Stomach (tissue), 9 donors: ENCODE data around the gene KCNH8. TPM values are rescaled to one million over a fixed set of nuclear protein-coding genes. Genes with fewer than 3 reads are reported as not detected.

Source experiments
- DNase-seq, 2 donors: peaks; one replicate each; pipeline versions ENCODE4 v3.0.0 to v3.0.0-alpha.2; 2013 to 2019
- H3K27ac ChIP-seq, 5 donors: fragments of 200-600 bp in 4 of 5; sonication (generic) in 4 of 5; one replicate each; pipeline ENCODE4 v1.5.1; 2013 to 2019; ENCODE audit warnings: mild to moderate bottlenecking in 1 of 5, moderate library complexity in 1 of 5
- H3K27me3 ChIP-seq, 3 donors: fragments of 200-600 bp; sonication (generic); one replicate each; pipeline ENCODE4 v1.5.1; 2017 to 2019; ENCODE audit warnings: mixed run types in 1 of 3
- H3K36me3 ChIP-seq, 4 donors: fragments of 200-600 bp; sonication (generic); 1 replicate in 3 of 4; 2 replicates in 1 of 4; pipeline ENCODE4 v1.5.1; 2016 to 2019
- H3K4me1 ChIP-seq, 4 donors: fragments of 200-600 bp; sonication (generic); one replicate each; pipeline ENCODE4 v1.5.1; 2016 to 2019
- H3K4me3 ChIP-seq, 4 donors: fragments of 200-600 bp; sonication (generic) in 3 of 4; one replicate each; pipeline ENCODE4 v1.5.1; 2016 to 2019; ENCODE audit warnings: mild to moderate bottlenecking in 1 of 4
- H3K9me3 ChIP-seq, 4 donors: fragments of 200-600 bp; sonication (generic); one replicate each; pipeline ENCODE4 v1.5.1; 2016 to 2019
- EP300 ChIP-seq: sonication (generic); formaldehyde crosslinking; IDR thresholded peaks from one replicate; pipeline ENCODE4 v1.6.1; 2017; ENCODE audit warnings: antibody characterized with exemption
- POLR2A ChIP-seq, 4 donors: fragments of 450-650 bp; IDR thresholded peaks; one replicate each; pipeline ENCODE4 v1.6.1; 2016; ENCODE audit warnings: antibody characterized with exemption in 4 of 4, control low read depth in 2 of 4, mild to moderate bottlenecking in 1 of 4, moderate library complexity in 1 of 4
- POLR2AphosphoS5 ChIP-seq, 3 donors: sonication (generic); formaldehyde crosslinking; IDR thresholded peaks; one replicate each; pipeline ENCODE4 v1.6.1; 2016; ENCODE audit warnings: antibody characterized with exemption in 3 of 3
- WGBS, 5 donors: extraction: QIAGEN DNeasy Blood & Tissue Kit in 3 of 5; methylation state at CpG; one replicate each; pipeline versions ENCODE4 v1.1.5 to v1.1.7; 2013 to 2018; 5-methylcytosine and 5-hydroxymethylcytosine counted together
- intact Hi-C: fragments of 100-400 bp; cut with DNase I; formaldehyde crosslinking; loops from one replicate; pipeline ENCODE4 v1.15.1; 2023; ENCODE audit warnings: low total_unique reads
- polyA plus RNA-seq, 3 donors: library from polyadenylated mRNA; stranded (reverse); fragments of 200-250 nt; gene quantifications; one replicate each; pipeline ENCODE4 v1.2.3, GENCODE V29; 2013
- total RNA-seq, 5 donors: library from RNA; depleted of rRNA; stranded (reverse); fragments of >200 nt; gene quantifications; one replicate each; pipeline versions ENCODE4 v1.1.0 to v1.2.3, GENCODE V29; 2014 to 2016
- TF ChIP-seq, protein P1 (sequence below), 7 experiments: fragments of 450-650 bp in 4 of 7; fragments of 200-600 bp in 3 of 7; sonication (generic) in 3 of 7; IDR thresholded peaks; one replicate each; pipeline ENCODE4 v1.5.1; 2016 to 2019; ENCODE audit warnings: antibody characterized with exemption in 7 of 7, control low read depth in 2 of 7, mild to moderate bottlenecking in 1 of 7
- donor health status: healthy with polysubstance abuse.
- donor health status: Bipolar disorder and iron deficiency.
- donor health status: healthy.

Gene KCNH8
- total and polyA plus RNA-seq, 8 donors: 0.29 to 5.3 (median 0.89) TPM; not detected in 1

DNA sequence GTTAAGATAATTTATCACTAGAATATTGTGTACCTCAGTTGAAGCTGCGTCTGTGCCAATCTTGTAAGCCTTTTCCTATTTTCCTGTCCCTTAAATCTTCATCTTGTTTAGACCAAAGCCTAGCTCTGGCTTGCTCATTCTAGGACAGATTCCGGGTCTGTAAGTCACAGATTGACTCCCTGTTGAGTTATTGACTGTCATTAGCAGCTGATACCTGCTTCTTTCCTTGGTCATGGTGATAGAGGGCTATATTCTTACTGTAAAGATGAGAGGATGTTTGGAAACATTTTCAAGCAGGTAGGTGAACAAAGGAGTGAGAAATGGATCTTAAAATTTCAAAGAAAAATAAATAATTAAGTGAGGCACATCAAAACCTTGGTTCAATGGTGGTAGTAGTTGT is 200.2 kb downstream of the KCNH8 start:
- H3K27me3 ChIP-seq: no peaks in the 10 kb centered on the region
- H3K9me3 ChIP-seq: no peaks in the 10 kb centered on the region
- WGBS, 5 donors: 61 to 78% (median 65%) methylated on average over 2 of the region's 2 CpGs
- no peak overlapping the region for H3K27ac ChIP-seq
- TF ChIP-seq POLR2A (IDR thresholded peaks at IDR 0.05) (no peak), EP300 (no peak), POLR2AphosphoS5 (IDR thresholded peaks at IDR 0.05) (no peak)
- TF ChIP-seq, protein P1, sequence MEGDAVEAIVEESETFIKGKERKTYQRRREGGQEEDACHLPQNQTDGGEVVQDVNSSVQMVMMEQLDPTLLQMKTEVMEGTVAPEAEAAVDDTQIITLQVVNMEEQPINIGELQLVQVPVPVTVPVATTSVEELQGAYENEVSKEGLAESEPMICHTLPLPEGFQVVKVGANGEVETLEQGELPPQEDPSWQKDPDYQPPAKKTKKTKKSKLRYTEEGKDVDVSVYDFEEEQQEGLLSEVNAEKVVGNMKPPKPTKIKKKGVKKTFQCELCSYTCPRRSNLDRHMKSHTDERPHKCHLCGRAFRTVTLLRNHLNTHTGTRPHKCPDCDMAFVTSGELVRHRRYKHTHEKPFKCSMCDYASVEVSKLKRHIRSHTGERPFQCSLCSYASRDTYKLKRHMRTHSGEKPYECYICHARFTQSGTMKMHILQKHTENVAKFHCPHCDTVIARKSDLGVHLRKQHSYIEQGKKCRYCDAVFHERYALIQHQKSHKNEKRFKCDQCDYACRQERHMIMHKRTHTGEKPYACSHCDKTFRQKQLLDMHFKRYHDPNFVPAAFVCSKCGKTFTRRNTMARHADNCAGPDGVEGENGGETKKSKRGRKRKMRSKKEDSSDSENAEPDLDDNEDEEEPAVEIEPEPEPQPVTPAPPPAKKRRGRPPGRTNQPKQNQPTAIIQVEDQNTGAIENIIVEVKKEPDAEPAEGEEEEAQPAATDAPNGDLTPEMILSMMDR (IDR thresholded peaks at IDR 0.05): no peak
- no peak overlapping the region for H3K4me3 ChIP-seq
- DNase-seq: no peak
- peaks cover 0 to 5% (median 0%) of the 10 kb centered on the region in 4 donors for H3K4me1 ChIP-seq
- H3K36me3 ChIP-seq: no peaks in the 10 kb centered on the region
- intact Hi-C loops: no loop called here

DNA sequence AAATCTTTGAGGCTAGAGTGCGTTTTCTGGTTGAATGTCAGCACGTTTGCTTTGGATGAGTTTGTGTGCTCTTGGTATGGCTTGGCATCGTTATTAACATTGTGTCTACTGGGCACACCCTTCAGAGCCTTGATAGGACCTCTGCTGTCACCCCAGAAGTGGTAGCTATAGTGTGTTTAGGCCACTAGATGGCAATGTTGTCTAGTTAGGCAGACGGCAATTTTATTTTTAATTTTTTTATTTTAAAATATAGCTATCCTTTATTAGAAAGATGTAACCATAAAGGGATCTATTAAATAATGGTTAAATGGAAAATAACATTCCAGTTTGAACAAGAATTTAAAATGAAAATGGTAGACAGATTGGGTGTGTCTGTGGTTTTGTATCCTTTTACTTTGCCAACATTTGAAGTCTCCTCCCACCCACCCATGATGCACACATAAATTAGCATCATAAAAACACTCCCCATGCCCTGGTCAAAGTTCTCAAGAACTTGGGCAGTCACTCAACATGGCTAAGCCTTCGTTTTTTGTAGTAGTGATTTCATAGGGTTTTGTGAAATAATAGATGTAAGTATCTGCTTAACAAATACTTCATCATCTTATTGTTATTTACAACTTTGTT is 200.7 kb downstream of the KCNH8 start:
- intact Hi-C loops: no loop called here
- Histone ChIP-seq H3K9me3 (no peaks in the 10 kb centered on the region), H3K36me3 (no peaks in the 10 kb centered on the region), H3K27me3 (no peaks in the 10 kb centered on the region), H3K4me3 (no peak overlapping the region), H3K27ac (no peak overlapping the region), H3K4me1 (peaks cover 0 to 5% (median 0%) of the 10 kb centered on the region in 4 donors)
- TF ChIP-seq EP300 (no peak), POLR2A (IDR thresholded peaks at IDR 0.05) (no peak), POLR2AphosphoS5 (IDR thresholded peaks at IDR 0.05) (no peak)
- TF ChIP-seq, protein P1 (IDR thresholded peaks at IDR 0.05): peak in 4 of 7 experiments; percentile 35 to 61 (median 46)
- peak in 1 of 2 donors; percentile 55 for DNase-seq
- 16 to 27% (median 25%) methylated on average over 5 of the region's 5 CpGs for WGBS, 5 donors

DNA sequence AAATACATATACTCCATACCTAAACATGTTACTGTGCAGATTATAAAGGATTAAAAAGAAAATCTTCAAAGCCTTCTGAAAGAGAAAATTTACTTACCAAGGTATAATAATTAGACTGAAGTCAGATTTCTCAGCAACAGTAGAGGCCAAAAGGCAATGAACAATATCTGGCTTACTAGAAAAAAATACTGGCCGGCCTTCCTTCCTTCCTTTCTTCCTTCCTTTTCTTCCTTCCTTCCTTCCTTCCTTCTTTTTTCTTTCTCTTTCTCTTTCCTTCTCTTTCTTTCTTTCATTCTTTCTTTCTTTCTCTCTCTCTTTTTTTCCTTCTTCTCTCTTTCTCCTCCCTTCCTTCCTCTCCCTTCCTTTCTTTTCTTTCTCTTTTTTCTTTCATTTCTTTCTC is 209.6 kb downstream of the KCNH8 start:
- intact Hi-C loops: no loop called here
- no peak for DNase-seq
- H3K36me3 ChIP-seq: no peaks in the 10 kb centered on the region
- no peak overlapping the region for H3K4me3 ChIP-seq
- no peaks in the 10 kb centered on the region for H3K9me3 ChIP-seq
- TF ChIP-seq POLR2A (IDR thresholded peaks at IDR 0.05) (no peak), POLR2AphosphoS5 (IDR thresholded peaks at IDR 0.05) (no peak), EP300 (no peak)
- TF ChIP-seq, protein P1 (IDR thresholded peaks at IDR 0.05): no peak
- 68 to 88% (median 84%) methylated on average over 1 of the region's 1 CpG for WGBS, 5 donors
- no peak overlapping the region for H3K27ac ChIP-seq
- no peaks in the 10 kb centered on the region for H3K27me3 ChIP-seq
- no peaks in the 10 kb centered on the region for H3K4me1 ChIP-seq

DNA sequence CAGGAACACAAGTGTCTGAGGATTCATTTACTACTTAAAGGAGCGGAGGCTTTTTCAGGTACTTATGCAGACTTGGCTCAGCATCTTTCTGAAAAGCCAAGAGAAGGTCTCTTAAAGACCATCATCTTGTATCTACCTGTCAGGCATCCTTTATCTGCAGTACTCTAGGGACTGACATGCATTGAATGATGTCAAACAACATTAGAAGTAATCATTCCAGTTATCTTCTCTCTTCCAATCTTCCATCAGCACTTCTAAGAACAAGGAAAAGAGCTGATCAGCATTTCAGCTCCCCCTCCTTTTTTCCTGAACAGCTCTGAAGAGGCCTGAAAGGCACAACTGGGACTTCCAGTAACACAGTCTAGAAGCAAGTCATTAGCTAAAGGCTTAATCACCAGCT is 214.8 kb downstream of the KCNH8 start:
- intact Hi-C loops: no loop called here
- H3K27me3 ChIP-seq: no peaks in the 10 kb centered on the region
- TF ChIP-seq EP300 (no peak), POLR2AphosphoS5 (IDR thresholded peaks at IDR 0.05) (no peak), POLR2A (IDR thresholded peaks at IDR 0.05) (no peak)
- TF ChIP-seq, protein P1 (IDR thresholded peaks at IDR 0.05): no peak
- H3K4me3 ChIP-seq: no peak overlapping the region
- no peak for DNase-seq
- H3K36me3 ChIP-seq: no peaks in the 10 kb centered on the region
- H3K9me3 ChIP-seq: no peaks in the 10 kb centered on the region
- no peaks in the 10 kb centered on the region for H3K4me1 ChIP-seq
- H3K27ac ChIP-seq: no peak overlapping the region
- 41 to 98% (median 96%) methylated on average over 1 of the region's 1 CpG for WGBS, 5 donors
